Measurements from ENCODE around the gene LINC00305.

Gene LINC00305

GRCh38 chr18:64142904-64143303, 6.0 kb downstream of the LINC00305 start:
- Histone ChIP-seq H3K9ac (ENCODE audit: insufficient read length, low read depth) (no peak overlapping the region), H3K36me3 (ENCODE audit: insufficient read depth, insufficient read length, low read length) (no peaks in the 10 kb centered on the region), H3K27me3 (ENCODE audit: insufficient read depth, insufficient read length) (no peaks in the 10 kb centered on the region), H3K4me3 (ENCODE audit: insufficient read length, low read depth) (no peak overlapping the region), H3K4me1 (ENCODE audit: insufficient read depth, insufficient read length) (no peaks in the 10 kb centered on the region), H3K9me3 (ENCODE audit: insufficient read depth, low read length) (no peaks in the 10 kb centered on the region)
- no peak for DNase-seq (ENCODE audit: low read depth, low spot score)
- TF ChIP-seq YY1 (IDR thresholded peaks at IDR 0.05; ENCODE audit: insufficient read depth, insufficient read length) (no peak), ZNF274 (IDR thresholded peaks at IDR 0.05; ENCODE audit: low read depth, low read length) (no peak), SUZ12 (IDR thresholded peaks at IDR 0.05; ENCODE audit: extremely low read depth, insufficient read depth, insufficient read length) (no peak)

GRCh38 chr18:64137914-64138313, 11.0 kb downstream of the LINC00305 start:
- Histone ChIP-seq H3K4me1 (ENCODE audit: insufficient read depth, insufficient read length) (no peaks in the 10 kb centered on the region), H3K27me3 (ENCODE audit: insufficient read depth, insufficient read length) (no peaks in the 10 kb centered on the region), H3K9ac (ENCODE audit: insufficient read length, low read depth) (no peak overlapping the region), H3K9me3 (ENCODE audit: insufficient read depth, low read length) (no peaks in the 10 kb centered on the region; the same call in 1 of the 2 replicates), H3K36me3 (ENCODE audit: insufficient read depth, insufficient read length, low read length) (no peaks in the 10 kb centered on the region), H3K4me3 (ENCODE audit: insufficient read length, low read depth) (no peak overlapping the region)
- TF ChIP-seq YY1 (IDR thresholded peaks at IDR 0.05; ENCODE audit: insufficient read depth, insufficient read length) (no peak), ZNF274 (IDR thresholded peaks at IDR 0.05; ENCODE audit: low read depth, low read length) (no peak), SUZ12 (IDR thresholded peaks at IDR 0.05; ENCODE audit: extremely low read depth, insufficient read depth, insufficient read length) (no peak)
- DNase-seq (ENCODE audit: low read depth, low spot score): no peak

GRCh38 chr18:64134044-64134747, 14.7 kb downstream of the LINC00305 start:
- no peak for TF ChIP-seq ZNF274 (IDR thresholded peaks at IDR 0.05; ENCODE audit: low read depth, low read length)
- no peak for TF ChIP-seq SUZ12 (IDR thresholded peaks at IDR 0.05; ENCODE audit: extremely low read depth, insufficient read depth, insufficient read length)
- TF ChIP-seq YY1 (IDR thresholded peaks at IDR 0.05; ENCODE audit: insufficient read depth, insufficient read length): no peak
- H3K27me3 ChIP-seq (ENCODE audit: insufficient read depth, insufficient read length): no peaks in the 10 kb centered on the region
- H3K4me3 ChIP-seq (ENCODE audit: insufficient read length, low read depth): no peak overlapping the region
- DNase-seq (ENCODE audit: low read depth, low spot score): peak; percentile 57
- H3K4me1 ChIP-seq (ENCODE audit: insufficient read depth, insufficient read length): no peaks in the 10 kb centered on the region
- H3K9ac ChIP-seq (ENCODE audit: insufficient read length, low read depth): no peak overlapping the region
- H3K9me3 ChIP-seq (ENCODE audit: insufficient read depth, low read length): peaks cover 4% of the 10 kb centered on the region; the same call in 1 of the 2 replicates
- no peaks in the 10 kb centered on the region for H3K36me3 ChIP-seq (ENCODE audit: insufficient read depth, insufficient read length, low read length)

DNA sequence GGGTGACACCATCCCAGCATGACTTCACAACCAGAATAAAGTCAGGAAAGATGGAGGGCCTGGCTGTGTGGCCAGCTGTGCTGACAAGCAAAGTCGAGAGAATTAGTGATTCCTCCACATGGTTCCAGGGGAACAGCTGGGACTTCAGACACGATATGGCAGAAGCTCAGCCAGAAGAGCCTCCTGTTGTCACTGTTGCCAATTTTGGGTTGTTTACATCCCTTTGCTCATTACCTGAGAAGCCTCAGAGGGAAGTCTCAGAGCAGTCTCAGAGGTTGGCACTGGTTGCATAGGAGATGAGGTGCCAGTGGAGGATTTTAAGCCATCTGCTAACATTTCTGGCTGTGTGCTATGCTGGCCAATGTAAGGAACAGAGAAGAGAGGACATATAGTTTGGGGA, 16.0 kb downstream of the LINC00305 start:
- no peak for DNase-seq (ENCODE audit: low read depth, low spot score)
- Histone ChIP-seq H3K36me3 (ENCODE audit: insufficient read depth, insufficient read length, low read length) (no peaks in the 10 kb centered on the region), H3K4me1 (ENCODE audit: insufficient read depth, insufficient read length) (no peaks in the 10 kb centered on the region), H3K9me3 (ENCODE audit: insufficient read depth, low read length) (peaks cover 4% of the 10 kb centered on the region; the same call in 1 of the 2 replicates), H3K9ac (ENCODE audit: insufficient read length, low read depth) (no peak overlapping the region), H3K27me3 (ENCODE audit: insufficient read depth, insufficient read length) (no peaks in the 10 kb centered on the region), H3K4me3 (ENCODE audit: insufficient read length, low read depth) (no peak overlapping the region)
- TF ChIP-seq SUZ12 (IDR thresholded peaks at IDR 0.05; ENCODE audit: extremely low read depth, insufficient read depth, insufficient read length) (no peak), ZNF274 (IDR thresholded peaks at IDR 0.05; ENCODE audit: low read depth, low read length) (no peak), YY1 (IDR thresholded peaks at IDR 0.05; ENCODE audit: insufficient read depth, insufficient read length) (no peak)

DNA sequence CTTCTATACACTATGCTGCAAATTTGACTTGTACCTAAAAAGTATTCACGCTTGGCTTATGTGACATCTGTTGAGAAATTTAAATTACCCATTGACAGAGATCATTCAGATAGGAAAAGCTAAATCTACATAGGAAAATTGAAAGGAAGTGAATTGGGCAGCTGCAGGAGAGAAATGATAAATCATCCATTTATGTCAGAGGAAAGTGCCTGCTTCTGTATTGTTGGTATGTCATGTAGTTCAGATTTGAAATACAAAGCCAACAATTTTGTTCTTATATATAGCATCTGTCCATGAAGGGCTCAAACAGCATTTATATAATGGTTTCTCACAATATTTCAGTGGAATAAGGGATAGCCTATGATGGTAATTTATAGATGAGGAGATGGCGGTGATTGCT, 17.6 kb downstream of the LINC00305 start:
- Histone ChIP-seq H3K36me3 (ENCODE audit: insufficient read depth, insufficient read length, low read length) (no peaks in the 10 kb centered on the region), H3K9ac (ENCODE audit: insufficient read length, low read depth) (no peak overlapping the region), H3K9me3 (ENCODE audit: insufficient read depth, low read length) (peaks cover 4% of the 10 kb centered on the region; the same call in 1 of the 2 replicates), H3K4me3 (ENCODE audit: insufficient read length, low read depth) (no peak overlapping the region), H3K27me3 (ENCODE audit: insufficient read depth, insufficient read length) (no peaks in the 10 kb centered on the region), H3K4me1 (ENCODE audit: insufficient read depth, insufficient read length) (no peaks in the 10 kb centered on the region)
- TF ChIP-seq ZNF274 (IDR thresholded peaks at IDR 0.05; ENCODE audit: low read depth, low read length) (no peak), YY1 (IDR thresholded peaks at IDR 0.05; ENCODE audit: insufficient read depth, insufficient read length) (no peak), SUZ12 (IDR thresholded peaks at IDR 0.05; ENCODE audit: extremely low read depth, insufficient read depth, insufficient read length) (no peak)
- no peak for DNase-seq (ENCODE audit: low read depth, low spot score)

DNA sequence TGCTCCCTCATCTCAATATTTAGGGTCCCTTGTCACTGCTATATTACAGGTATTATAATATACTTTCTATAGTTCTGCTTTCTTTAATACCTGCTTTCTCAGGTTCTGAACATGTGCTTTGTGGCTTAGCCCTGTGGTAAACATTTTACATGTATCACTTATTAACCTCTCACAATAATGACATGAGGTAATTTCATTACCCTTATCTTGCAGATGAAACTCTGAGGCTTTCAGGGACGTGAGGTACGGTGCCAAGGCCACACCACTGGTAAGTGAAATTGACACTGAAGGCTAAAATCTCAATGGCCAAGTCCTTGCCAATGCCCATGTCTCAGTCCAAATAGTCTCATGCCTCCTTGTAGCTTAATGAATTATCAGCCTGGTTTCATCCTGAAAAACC, 21.7 kb downstream of the LINC00305 start:
- Histone ChIP-seq H3K4me1 (ENCODE audit: insufficient read depth, insufficient read length) (no peaks in the 10 kb centered on the region), H3K4me3 (ENCODE audit: insufficient read length, low read depth) (no peak overlapping the region), H3K9me3 (ENCODE audit: insufficient read depth, low read length) (0 out of 2 replicates have a peak, but pooled peaks cover 4% of the 10 kb centered on the region), H3K9ac (ENCODE audit: insufficient read length, low read depth) (no peak overlapping the region), H3K27me3 (ENCODE audit: insufficient read depth, insufficient read length) (no peaks in the 10 kb centered on the region), H3K36me3 (ENCODE audit: insufficient read depth, insufficient read length, low read length) (no peaks in the 10 kb centered on the region)
- TF ChIP-seq SUZ12 (IDR thresholded peaks at IDR 0.05; ENCODE audit: extremely low read depth, insufficient read depth, insufficient read length) (no peak), YY1 (IDR thresholded peaks at IDR 0.05; ENCODE audit: insufficient read depth, insufficient read length) (no peak), ZNF274 (IDR thresholded peaks at IDR 0.05; ENCODE audit: low read depth, low read length) (no peak)
- no peak for DNase-seq (ENCODE audit: low read depth, low spot score)

GRCh38 chr18:64119916-64120315, 29.0 kb downstream of the LINC00305 start:
- no peak for DNase-seq (ENCODE audit: low read depth, low spot score)
- Histone ChIP-seq H3K27me3 (ENCODE audit: insufficient read depth, insufficient read length) (no peaks in the 10 kb centered on the region), H3K9ac (ENCODE audit: insufficient read length, low read depth) (no peak overlapping the region), H3K9me3 (ENCODE audit: insufficient read depth, low read length) (peaks cover 8% of the 10 kb centered on the region; the same call in 1 of the 2 replicates), H3K4me3 (ENCODE audit: insufficient read length, low read depth) (no peak overlapping the region), H3K4me1 (ENCODE audit: insufficient read depth, insufficient read length) (no peaks in the 10 kb centered on the region), H3K36me3 (ENCODE audit: insufficient read depth, insufficient read length, low read length) (no peaks in the 10 kb centered on the region)
- TF ChIP-seq ZNF274 (IDR thresholded peaks at IDR 0.05; ENCODE audit: low read depth, low read length): no peak
- TF ChIP-seq YY1 (IDR thresholded peaks at IDR 0.05; ENCODE audit: insufficient read depth, insufficient read length): no peak
- TF ChIP-seq SUZ12 (IDR thresholded peaks at IDR 0.05; ENCODE audit: extremely low read depth, insufficient read depth, insufficient read length): no peak

All from NT2/D1 (cell line).